ENCODE data around the gene STX2.
"Not testable (repeated sequence)": the region's sequence is repeated elsewhere in the genome, so short reads cannot be mapped to it uniquely, and the experiment has no call there.

Gene STX2

GRCh38 chr12:130868412-130868811 lies 29.4 kb upstream of the STX2 start:
- Histone ChIP-seq H3K27me3 (ENCODE audit: control insufficient read depth in 3 of 3, insufficient read depth in 3 of 3, low read depth in 1 of 3, low read length in 3 of 3) (no peaks in the 10 kb centered on the region), H4K91ac (ENCODE audit: low read depth, low read length, poor library complexity) (no peak overlapping the region), H3K14ac (ENCODE audit: low read length) (no peak overlapping the region), H3K4ac (ENCODE audit: low read length) (no peak overlapping the region), H3K23ac (ENCODE audit: low read depth, low read length, poor library complexity) (no peak overlapping the region), H2BK12ac (ENCODE audit: low read length) (no peak overlapping the region), H3K9me3 (replicated peaks in 1 of 2; ENCODE audit: control insufficient read depth in 2 of 2, insufficient read depth in 1 of 2, low read depth in 1 of 2, low read length in 2 of 2) (no peaks in the 10 kb centered on the region), H2AK5ac (ENCODE audit: low read depth, low read length) (no peak overlapping the region), H2AFZ (ENCODE audit: low read length) (no peak overlapping the region), H3K4me1 (ENCODE audit: control insufficient read depth in 2 of 2, insufficient read depth in 1 of 2, low read depth in 1 of 2, low read length in 2 of 2) (peaks cover 1 to 5% of the 10 kb centered on the region in 2 donors), H2BK5ac (ENCODE audit: low read length) (no peak overlapping the region), H3K27ac (replicated peaks; ENCODE audit: low read length) (no peak overlapping the region), H2BK15ac (ENCODE audit: low read length) (no peak overlapping the region), H3K4me2 (ENCODE audit: insufficient read depth, low read length, poor library complexity, severe bottlenecking) (no peak overlapping the region), H3K18ac (ENCODE audit: low read length) (no peak overlapping the region), H3K9ac (ENCODE audit: low read depth, low read length, poor library complexity) (no peak overlapping the region), H3K36me3 (replicated peaks in 1 of 2; ENCODE audit: control insufficient read depth in 2 of 2, insufficient read depth in 2 of 2, low read length in 2 of 2) (peaks cover 4 to 10% of the 10 kb centered on the region in 2 donors), H3K4me3 (ENCODE audit: low read length in 2 of 2) (no peak overlapping the region), H4K8ac (ENCODE audit: low read depth, low read length) (no peak overlapping the region), H3K79me1 (ENCODE audit: low read depth, low read length) (no peaks in the 10 kb centered on the region), H2BK120ac (ENCODE audit: low read depth, low read length) (no peak overlapping the region)
- DNase-seq (ENCODE audit: low spot score), result no peak
- WGBS, 2 donors (ENCODE audit: extremely low coverage in 2 of 2, insufficient read length in 2 of 2, insufficient replicate concordance in 1 of 2), result no CpG with 5 or more reads among the region's 4 CpGs

GRCh38 chr12:130863298-130863697 lies 24.2 kb upstream of the STX2 start:
- Histone ChIP-seq H3K4ac (ENCODE audit: low read length) (no peak overlapping the region), H3K79me1 (ENCODE audit: low read depth, low read length) (no peaks in the 10 kb centered on the region), H2AFZ (ENCODE audit: low read length) (no peak overlapping the region), H3K9ac (ENCODE audit: low read depth, low read length, poor library complexity) (no peak overlapping the region), H2BK5ac (ENCODE audit: low read length) (no peak overlapping the region), H2BK120ac (ENCODE audit: low read depth, low read length) (no peak overlapping the region), H3K27ac (replicated peaks; ENCODE audit: low read length) (no peak overlapping the region), H3K14ac (ENCODE audit: low read length) (no peak overlapping the region), H3K4me1 (ENCODE audit: control insufficient read depth in 2 of 2, insufficient read depth in 1 of 2, low read depth in 1 of 2, low read length in 2 of 2) (no peaks in the 10 kb centered on the region), H3K18ac (ENCODE audit: low read length) (no peak overlapping the region), H3K4me3 (ENCODE audit: low read length in 2 of 2) (no peak overlapping the region), H4K91ac (ENCODE audit: low read depth, low read length, poor library complexity) (no peak overlapping the region), H2BK15ac (ENCODE audit: low read length) (no peak overlapping the region), H3K23ac (ENCODE audit: low read depth, low read length, poor library complexity) (no peak overlapping the region), H3K36me3 (replicated peaks in 1 of 2; ENCODE audit: control insufficient read depth in 2 of 2, insufficient read depth in 2 of 2, low read length in 2 of 2) (no peaks in the 10 kb centered on the region), H3K4me2 (ENCODE audit: insufficient read depth, low read length, poor library complexity, severe bottlenecking) (no peak overlapping the region), H4K8ac (ENCODE audit: low read depth, low read length) (no peak overlapping the region), H3K27me3 (ENCODE audit: control insufficient read depth in 3 of 3, insufficient read depth in 3 of 3, low read depth in 1 of 3, low read length in 3 of 3) (no peaks in the 10 kb centered on the region), H2AK5ac (ENCODE audit: low read depth, low read length) (no peak overlapping the region), H3K9me3 (replicated peaks in 1 of 2; ENCODE audit: control insufficient read depth in 2 of 2, insufficient read depth in 1 of 2, low read depth in 1 of 2, low read length in 2 of 2) (peaks cover 0 to 2% of the 10 kb centered on the region in 2 donors), H2BK12ac (ENCODE audit: low read length) (no peak overlapping the region)
- no peak for DNase-seq (ENCODE audit: low spot score)
- WGBS, 2 donors (ENCODE audit: extremely low coverage in 2 of 2, insufficient read length in 2 of 2, insufficient replicate concordance in 1 of 2), result no CpG with 5 or more reads among the region's 5 CpGs

DNA sequence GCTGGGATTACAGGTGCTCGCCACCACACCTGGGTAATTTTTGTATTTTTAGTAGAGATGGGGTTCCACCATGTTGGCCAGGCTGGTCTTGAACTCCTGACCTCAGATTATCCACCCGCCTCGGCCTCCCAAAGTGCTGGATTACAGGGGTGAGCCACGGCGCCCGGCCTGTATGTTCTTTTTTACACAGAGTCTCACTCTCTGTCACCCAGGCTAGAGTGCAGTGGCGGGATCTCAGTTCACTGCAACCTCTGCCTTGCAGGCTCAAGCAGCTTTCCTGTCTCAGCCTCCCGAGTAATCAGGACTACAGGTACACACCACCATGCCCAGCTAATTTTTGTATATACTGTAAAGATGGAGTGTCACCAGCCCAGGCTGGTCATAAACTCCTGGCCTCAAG lies 23.7 kb upstream of the STX2 start:
- not testable (repeated sequence) for H3K27ac ChIP-seq (replicated peaks; ENCODE audit: low read length); H3K18ac ChIP-seq (ENCODE audit: low read length); H3K4me3 ChIP-seq (ENCODE audit: low read length in 2 of 2); H2AFZ ChIP-seq (ENCODE audit: low read length); H2AK5ac ChIP-seq (ENCODE audit: low read depth, low read length); H4K91ac ChIP-seq (ENCODE audit: low read depth, low read length, poor library complexity); H3K27me3 ChIP-seq (ENCODE audit: control insufficient read depth in 3 of 3, insufficient read depth in 3 of 3, low read depth in 1 of 3, low read length in 3 of 3); H3K36me3 ChIP-seq (replicated peaks in 1 of 2; ENCODE audit: control insufficient read depth in 2 of 2, insufficient read depth in 2 of 2, low read length in 2 of 2); H3K9me3 ChIP-seq (replicated peaks in 1 of 2; ENCODE audit: control insufficient read depth in 2 of 2, insufficient read depth in 1 of 2, low read depth in 1 of 2, low read length in 2 of 2); H3K79me1 ChIP-seq (ENCODE audit: low read depth, low read length); H3K9ac ChIP-seq (ENCODE audit: low read depth, low read length, poor library complexity); H4K8ac ChIP-seq (ENCODE audit: low read depth, low read length); H2BK5ac ChIP-seq (ENCODE audit: low read length); H3K4ac ChIP-seq (ENCODE audit: low read length); H2BK120ac ChIP-seq (ENCODE audit: low read depth, low read length); H2BK12ac ChIP-seq (ENCODE audit: low read length); H3K4me1 ChIP-seq (ENCODE audit: control insufficient read depth in 2 of 2, insufficient read depth in 1 of 2, low read depth in 1 of 2, low read length in 2 of 2); H3K4me2 ChIP-seq (ENCODE audit: insufficient read depth, low read length, poor library complexity, severe bottlenecking); H3K14ac ChIP-seq (ENCODE audit: low read length); H2BK15ac ChIP-seq (ENCODE audit: low read length); H3K23ac ChIP-seq (ENCODE audit: low read depth, low read length, poor library complexity); DNase-seq (ENCODE audit: low spot score)
- WGBS, 2 donors (ENCODE audit: extremely low coverage in 2 of 2, insufficient read length in 2 of 2, insufficient replicate concordance in 1 of 2), result no CpG with 5 or more reads among the region's 8 CpGs

- WGBS, 2 donors (ENCODE audit: extremely low coverage in 2 of 2, insufficient read length in 2 of 2, insufficient replicate concordance in 1 of 2), result no CpG with 5 or more reads among the region's 4 CpGs
- no peaks in the 10 kb centered on the region for H3K36me3 ChIP-seq (replicated peaks in 1 of 2; ENCODE audit: control insufficient read depth in 2 of 2, insufficient read depth in 2 of 2, low read length in 2 of 2)
These were observed 23.1 kb upstream of the STX2 start for GRCh38 chr12:130862161-130862560.

More at GRCh38 chr12:130862161-130862560, 23.1 kb upstream of the STX2 start:
- H3K4me3 ChIP-seq (ENCODE audit: low read length in 2 of 2), result no peak overlapping the region
- no peaks in the 10 kb centered on the region for H3K27me3 ChIP-seq (ENCODE audit: control insufficient read depth in 3 of 3, insufficient read depth in 3 of 3, low read depth in 1 of 3, low read length in 3 of 3)
- no peak overlapping the region for H2BK15ac ChIP-seq (ENCODE audit: low read length)
- H2AK5ac ChIP-seq (ENCODE audit: low read depth, low read length), result no peak overlapping the region
- no peak overlapping the region for H4K8ac ChIP-seq (ENCODE audit: low read depth, low read length)
- H3K4me1 ChIP-seq (ENCODE audit: control insufficient read depth in 2 of 2, insufficient read depth in 1 of 2, low read depth in 1 of 2, low read length in 2 of 2), result no peaks in the 10 kb centered on the region
- no peak overlapping the region for H2BK12ac ChIP-seq (ENCODE audit: low read length)
- H3K9me3 ChIP-seq (replicated peaks in 1 of 2; ENCODE audit: control insufficient read depth in 2 of 2, insufficient read depth in 1 of 2, low read depth in 1 of 2, low read length in 2 of 2), result peaks cover 4 to 6% of the 10 kb centered on the region in 2 donors
- no peak overlapping the region for H4K91ac ChIP-seq (ENCODE audit: low read depth, low read length, poor library complexity)
- no peak overlapping the region for H3K14ac ChIP-seq (ENCODE audit: low read length)
- no peak overlapping the region for H2BK120ac ChIP-seq (ENCODE audit: low read depth, low read length)
- no peak overlapping the region for H2BK5ac ChIP-seq (ENCODE audit: low read length)
- no peak overlapping the region for H2AFZ ChIP-seq (ENCODE audit: low read length)
- H3K27ac ChIP-seq (replicated peaks; ENCODE audit: low read length), result no peak overlapping the region
- H3K79me1 ChIP-seq (ENCODE audit: low read depth, low read length), result no peaks in the 10 kb centered on the region
- no peak overlapping the region for H3K23ac ChIP-seq (ENCODE audit: low read depth, low read length, poor library complexity)
- H3K4me2 ChIP-seq (ENCODE audit: insufficient read depth, low read length, poor library complexity, severe bottlenecking), result no peak overlapping the region
- DNase-seq (ENCODE audit: low spot score), result no peak
- H3K9ac ChIP-seq (ENCODE audit: low read depth, low read length, poor library complexity), result no peak overlapping the region
- no peak overlapping the region for H3K18ac ChIP-seq (ENCODE audit: low read length)
- no peak overlapping the region for H3K4ac ChIP-seq (ENCODE audit: low read length)
